ENCODE measurements around the gene BLTP1. TPM values are rescaled to one million over a fixed set of nuclear protein-coding genes. Genes with fewer than 3 reads are reported as not detected.

The BLTP1 gene
- total and polyA plus RNA-seq, 2 experiments from 2014 or later: 20.1 to 121 TPM

- TF ChIP-seq CTCF (IDR thresholded peaks at IDR 0.05; ENCODE audit: low read depth, low read length): no peak
- Histone ChIP-seq H3K36me3 (no peaks in the 10 kb centered on the region), H3K27ac (no peak overlapping the region), H3K4me3 (no peak overlapping the region), H3K9me3 (ENCODE audit: low read depth) (no peaks in the 10 kb centered on the region), H3K27me3 (peaks cover 8% of the 10 kb centered on the region), H3K4me1 (ENCODE audit: low read depth) (no peaks in the 10 kb centered on the region)
- no peak for DNase-seq (ENCODE audit: low read depth in 1 of 2, low spot score in 1 of 2)
Observed at GRCh38 chr4:122132891-122133290, 19.2 kb upstream of the BLTP1 start.

DNA sequence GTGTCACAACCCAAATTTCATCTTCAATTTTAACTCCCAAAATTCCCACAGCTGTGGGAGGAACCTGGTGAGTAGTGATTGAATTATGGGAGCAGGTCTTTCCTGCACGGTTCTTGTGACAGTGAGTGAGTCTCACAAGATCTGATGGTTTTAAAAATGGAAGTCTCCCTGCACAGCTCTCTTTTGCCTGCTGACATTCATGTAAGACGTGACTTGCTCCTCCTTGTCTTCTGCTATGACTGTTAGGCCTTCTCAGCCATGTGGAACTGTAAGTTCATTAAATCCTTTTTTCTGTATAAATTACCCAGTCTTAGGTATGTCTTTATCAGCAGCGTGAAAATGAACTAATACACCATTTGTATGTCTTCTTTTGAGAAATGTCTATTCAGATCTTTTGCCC lies 13.0 kb upstream of the BLTP1 start:
- Histone ChIP-seq H3K9me3 (ENCODE audit: low read depth) (no peaks in the 10 kb centered on the region), H3K27me3 (peaks cover 3% of the 10 kb centered on the region), H3K36me3 (no peaks in the 10 kb centered on the region), H3K4me1 (ENCODE audit: low read depth) (no peaks in the 10 kb centered on the region), H3K27ac (no peak overlapping the region), H3K4me3 (no peak overlapping the region)
- no peak for TF ChIP-seq CTCF (IDR thresholded peaks at IDR 0.05; ENCODE audit: low read depth, low read length)
- DNase-seq (ENCODE audit: low read depth in 1 of 2, low spot score in 1 of 2): no peak

- H3K27ac ChIP-seq: no peak overlapping the region
- no peaks in the 10 kb centered on the region for H3K36me3 ChIP-seq
- no peaks in the 10 kb centered on the region for H3K27me3 ChIP-seq
- no peak for TF ChIP-seq CTCF (IDR thresholded peaks at IDR 0.05; ENCODE audit: low read depth, low read length)
- no peaks in the 10 kb centered on the region for H3K9me3 ChIP-seq (ENCODE audit: low read depth)
- H3K4me1 ChIP-seq (ENCODE audit: low read depth): no peaks in the 10 kb centered on the region
- no peak overlapping the region for H3K4me3 ChIP-seq
- no peak for DNase-seq (ENCODE audit: low read depth in 1 of 2, low spot score in 1 of 2)
Observed at GRCh38 chr4:122140834-122141233, 11.3 kb upstream of the BLTP1 start.

DNA sequence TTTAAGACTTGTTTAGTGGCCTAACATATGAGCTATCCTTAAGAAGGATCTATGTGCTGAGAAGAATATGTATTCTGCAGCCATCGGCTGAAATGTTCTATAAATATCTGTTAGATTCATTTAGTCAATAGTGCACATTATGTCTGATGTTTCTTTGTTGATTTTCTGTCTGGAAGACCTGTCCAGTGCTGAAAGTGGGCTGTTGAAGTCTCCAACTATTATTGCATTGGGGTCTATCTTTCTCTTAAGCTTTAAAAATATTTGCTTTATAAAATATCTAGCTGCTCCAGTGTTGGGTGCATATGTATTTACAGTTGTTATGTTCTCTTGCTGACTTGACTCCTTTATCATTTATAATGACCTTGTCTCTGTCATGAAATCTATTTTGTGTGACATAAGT lies 9.4 kb upstream of the BLTP1 start:
- Histone ChIP-seq H3K4me1 (ENCODE audit: low read depth) (no peaks in the 10 kb centered on the region), H3K4me3 (no peak overlapping the region), H3K27me3 (no peaks in the 10 kb centered on the region), H3K36me3 (no peaks in the 10 kb centered on the region), H3K27ac (no peak overlapping the region), H3K9me3 (ENCODE audit: low read depth) (no peaks in the 10 kb centered on the region)
- TF ChIP-seq CTCF (IDR thresholded peaks at IDR 0.05; ENCODE audit: low read depth, low read length): no peak
- DNase-seq (ENCODE audit: low read depth in 1 of 2, low spot score in 1 of 2): no peak

- no peaks in the 10 kb centered on the region for H3K4me1 ChIP-seq (ENCODE audit: low read depth)
- TF ChIP-seq CTCF (IDR thresholded peaks at IDR 0.05; ENCODE audit: low read depth, low read length): no peak
- DNase-seq (ENCODE audit: low read depth in 1 of 2, low spot score in 1 of 2): no peak
- H3K27ac ChIP-seq: no peak overlapping the region
- no peaks in the 10 kb centered on the region for H3K9me3 ChIP-seq (ENCODE audit: low read depth)
- H3K4me3 ChIP-seq: no peak overlapping the region
- H3K27me3 ChIP-seq: no peaks in the 10 kb centered on the region
- H3K36me3 ChIP-seq: no peaks in the 10 kb centered on the region
Observed at GRCh38 chr4:122146652-122147051, 5.5 kb upstream of the BLTP1 start.

DNA sequence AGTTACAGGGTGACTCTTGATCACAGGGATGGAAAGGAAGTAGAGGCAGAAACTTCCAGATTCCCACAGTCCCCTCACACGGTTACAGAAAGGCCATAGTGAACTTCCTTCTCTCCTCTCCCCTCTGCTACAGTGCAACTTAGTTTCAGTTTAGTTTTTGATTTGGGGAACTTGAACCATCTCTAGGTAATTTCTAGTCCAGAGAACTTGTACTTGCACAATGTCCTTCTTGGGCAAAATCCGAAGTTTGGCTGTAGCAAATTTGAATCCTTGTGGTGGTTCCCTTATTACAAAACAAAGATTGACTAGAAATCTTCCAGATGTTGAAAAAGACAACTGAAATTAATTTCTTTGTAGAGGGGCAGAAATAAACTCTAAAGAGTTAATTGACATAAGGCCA lies 1.2 kb upstream of the BLTP1 start:
- no peak overlapping the region for H3K4me3 ChIP-seq
- no peak for TF ChIP-seq CTCF (IDR thresholded peaks at IDR 0.05; ENCODE audit: low read depth, low read length)
- no peak overlapping the region for H3K27ac ChIP-seq
- DNase-seq (ENCODE audit: low read depth in 1 of 2, low spot score in 1 of 2): no peak
- peaks cover 7% of the 10 kb centered on the region for H3K4me1 ChIP-seq (ENCODE audit: low read depth)
- peaks cover 7% of the 10 kb centered on the region for H3K36me3 ChIP-seq
- no peaks in the 10 kb centered on the region for H3K9me3 ChIP-seq (ENCODE audit: low read depth)
- H3K27me3 ChIP-seq: no peaks in the 10 kb centered on the region

Data from cardiac muscle cell (in vitro differentiated cells and primary cell).